ENCODE measurements around the gene TEX51.

The TEX51 gene

GRCh38 chr2:126879348-126880298 lies 19.1 kb upstream of the TEX51 start:
- DNase-seq = no peak

GRCh38 chr2:126880324-126880723 lies 18.4 kb upstream of the TEX51 start:
- no peak for DNase-seq

GRCh38 chr2:126880817-126881216 lies 17.9 kb upstream of the TEX51 start:
- no peak for DNase-seq

- DNase-seq = no peak
These were observed 17.1 kb upstream of the TEX51 start for GRCh38 chr2:126881591-126881990.

GRCh38 chr2:126882181-126882580 lies 16.5 kb upstream of the TEX51 start:
- no peak for DNase-seq

GRCh38 chr2:126882736-126883665 lies 15.7 kb upstream of the TEX51 start:
- no peak for DNase-seq

- no peak for DNase-seq
These were observed 15.0 kb upstream of the TEX51 start for GRCh38 chr2:126883666-126884040.

- DNase-seq = no peak
These were observed 13.6 kb upstream of the TEX51 start for GRCh38 chr2:126884861-126885750.

GRCh38 chr2:126885751-126886210 lies 12.9 kb upstream of the TEX51 start:
- DNase-seq = no peak

- DNase-seq = no peak
These were observed 12.3 kb upstream of the TEX51 start for GRCh38 chr2:126886211-126886915.

GRCh38 chr2:126886916-126887280 lies 11.8 kb upstream of the TEX51 start:
- DNase-seq = no peak

- no peak for DNase-seq
These were observed 11.2 kb upstream of the TEX51 start for GRCh38 chr2:126887506-126887905.

GRCh38 chr2:126888046-126888445 lies 10.6 kb upstream of the TEX51 start:
- DNase-seq = no peak

- DNase-seq = no peak
These were observed 9.6 kb upstream of the TEX51 start for GRCh38 chr2:126889071-126889470.

GRCh38 chr2:126889496-126890135 lies 9.1 kb upstream of the TEX51 start:
- DNase-seq = no peak

- no peak for DNase-seq
These were observed 8.6 kb upstream of the TEX51 start for GRCh38 chr2:126890136-126890510.

- DNase-seq = no peak
These were observed 7.9 kb upstream of the TEX51 start for GRCh38 chr2:126890551-126891450.

GRCh38 chr2:126891681-126892500 lies 6.8 kb upstream of the TEX51 start:
- DNase-seq = no peak

GRCh38 chr2:126893153-126893552 lies 5.5 kb upstream of the TEX51 start:
- no peak for DNase-seq
